GM19452 (cell line): ENCODE data around the gene MEGF11.

ENCODE experiments used
- ATAC-seq: cut with Tn5 transposase; IDR thresholded peaks from one replicate; pipeline ENCODE4 v1.9.1; 2021; ENCODE audit not compliant: unreplicated experiment

MEGF11 gene

GRCh38 chr15:66253418-66254088 is at the start of gene MEGF11:
MEGF11 (minus strand) TSS chr15:66253750; CDS start chr15:66128403, 125,347 bp downstream.
- ATAC-seq = no peak

DNA sequence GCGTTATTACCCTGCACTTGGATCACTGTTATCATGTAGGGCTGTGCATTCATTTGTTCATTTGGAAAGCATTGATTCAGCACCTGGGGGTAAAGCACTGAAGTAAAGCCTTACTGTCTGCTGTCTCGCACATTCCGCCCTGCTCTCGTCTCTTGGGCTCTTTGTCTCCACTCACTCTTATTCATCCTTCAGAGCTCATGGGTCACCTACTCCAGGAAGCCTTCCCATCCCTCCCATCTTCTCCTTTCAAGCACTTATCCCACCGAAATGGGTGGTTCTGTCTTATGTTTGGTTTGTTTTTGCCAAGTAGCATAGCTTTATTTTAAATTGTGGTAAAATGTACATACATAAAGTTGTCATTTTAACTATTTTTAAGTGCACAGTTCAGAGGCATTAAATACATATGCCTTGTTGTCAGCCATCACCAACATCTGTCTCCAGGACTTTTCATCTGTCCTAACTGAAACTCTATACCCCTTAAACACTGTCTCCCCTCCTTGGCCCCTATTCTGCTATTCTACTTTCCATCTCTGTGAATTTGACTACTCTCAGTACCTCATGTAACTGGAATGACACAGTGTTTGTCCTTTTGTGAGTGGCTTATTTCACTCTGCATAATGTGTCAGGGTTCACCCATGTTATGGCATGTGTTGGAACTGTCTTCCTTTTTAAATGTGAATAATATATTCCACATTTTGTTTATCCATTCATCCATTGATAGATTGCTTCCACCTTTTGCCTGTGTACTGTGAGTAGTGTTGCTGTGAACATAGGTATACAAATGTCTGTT is 49.1 kb upstream of the MEGF11 start:
- no peak for ATAC-seq

- ATAC-seq = no peak
Observed at GRCh38 chr15:66298803-66299251, 45.3 kb upstream of the MEGF11 start.

DNA sequence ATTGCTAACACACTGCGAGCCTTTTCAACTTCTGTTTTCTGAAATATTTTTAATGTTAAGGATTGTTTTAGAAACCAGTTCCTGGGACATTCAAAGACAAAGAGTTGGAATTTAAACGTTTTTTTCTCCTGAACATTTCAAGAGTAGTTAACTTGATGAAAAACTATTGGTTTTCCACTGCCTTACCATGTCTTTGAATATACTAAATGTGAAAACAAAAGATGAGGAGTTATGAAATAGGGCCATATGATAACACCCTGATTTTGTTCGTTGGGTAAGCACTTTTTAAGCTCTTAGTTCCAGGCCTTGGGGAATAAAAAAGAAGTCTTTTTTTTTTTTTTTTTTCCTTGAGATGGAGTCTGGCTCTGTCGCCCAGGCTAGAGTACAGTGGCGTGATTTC is 42.6 kb upstream of the MEGF11 start:
- ATAC-seq = no peak

GRCh38 chr15:66294932-66295235 is 41.3 kb upstream of the MEGF11 start:
- ATAC-seq = no peak

DNA sequence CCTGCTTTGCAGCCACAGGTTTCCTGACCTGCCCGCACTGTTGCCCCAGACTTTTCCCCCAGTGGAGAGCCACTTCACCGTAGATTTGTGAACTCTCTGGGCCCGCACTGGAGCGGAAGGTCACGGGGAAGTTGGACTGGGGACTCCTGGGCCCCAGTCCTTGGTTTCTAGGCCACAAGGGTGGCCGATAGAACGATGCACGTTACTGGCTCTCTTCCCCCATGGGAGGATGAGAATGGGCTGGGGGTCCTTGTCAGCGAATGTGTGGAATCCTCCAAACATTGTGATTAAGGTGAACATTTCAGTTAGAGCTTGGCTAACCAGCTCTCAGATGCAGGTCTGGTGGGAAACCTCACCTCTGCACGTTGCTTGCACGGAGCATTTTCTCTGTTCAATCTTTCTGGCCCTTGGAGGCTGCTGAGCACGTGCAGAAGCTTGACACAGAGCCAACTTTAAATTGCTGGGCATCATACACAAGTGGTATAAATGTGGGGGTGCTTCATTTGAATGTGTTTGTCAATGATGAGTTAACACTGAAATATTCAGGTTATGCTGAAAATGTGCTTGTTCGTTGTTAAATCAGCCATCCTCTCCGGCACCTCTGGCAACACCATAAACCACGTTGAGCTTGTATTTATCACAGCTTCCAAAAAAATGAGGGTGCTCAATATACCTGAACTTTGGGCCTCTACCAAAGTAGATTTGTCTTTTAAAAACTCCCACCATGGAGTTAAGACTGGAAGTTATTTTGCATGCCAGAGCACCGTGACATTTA is 40.8 kb upstream of the MEGF11 start:
- ATAC-seq = no peak

DNA sequence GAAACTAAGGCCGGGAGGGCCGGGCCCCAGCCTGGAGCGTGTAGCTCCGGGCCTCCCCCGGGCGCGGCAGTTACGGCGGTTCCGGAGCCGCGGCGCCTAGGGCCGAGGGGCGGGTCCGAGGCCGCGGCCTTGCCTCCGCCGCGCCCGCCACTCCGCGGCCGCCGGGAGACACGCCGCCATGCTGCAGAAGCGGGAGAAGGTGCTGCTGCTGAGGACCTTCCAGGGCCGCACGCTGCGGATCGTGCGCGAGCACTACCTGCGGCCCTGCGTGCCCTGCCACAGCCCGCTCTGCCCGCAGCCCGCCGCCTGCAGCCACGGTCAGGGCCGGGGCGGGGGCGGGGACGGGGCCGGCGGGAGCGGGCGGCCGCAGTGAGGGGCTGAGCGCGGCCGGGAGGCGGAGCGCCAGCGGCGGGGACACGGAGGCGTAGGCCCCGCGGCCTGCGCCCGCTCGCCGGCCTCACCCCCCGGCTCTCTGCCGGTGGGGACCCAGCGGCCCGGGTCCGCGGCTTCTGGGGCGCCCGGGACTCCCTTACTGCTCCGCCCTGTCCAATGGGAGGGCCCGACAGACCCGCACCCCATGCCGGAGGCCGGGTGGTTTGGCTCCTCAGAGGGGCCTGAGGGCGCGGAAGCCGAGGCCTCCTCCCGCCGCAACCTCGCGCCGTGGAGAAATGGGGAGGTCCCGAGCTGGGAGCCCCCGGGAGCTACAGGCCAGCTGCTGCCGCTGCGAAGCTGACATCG is 40.0 kb upstream of the MEGF11 start, which contains the start of gene DIS3L:
Gene DIS3L, plus strand, starts transcription at position 150 of the 738 bp plus-strand sequence. Its CDS starts 29 bp downstream, at position 179.
- ATAC-seq = peak; percentile 61

DNA sequence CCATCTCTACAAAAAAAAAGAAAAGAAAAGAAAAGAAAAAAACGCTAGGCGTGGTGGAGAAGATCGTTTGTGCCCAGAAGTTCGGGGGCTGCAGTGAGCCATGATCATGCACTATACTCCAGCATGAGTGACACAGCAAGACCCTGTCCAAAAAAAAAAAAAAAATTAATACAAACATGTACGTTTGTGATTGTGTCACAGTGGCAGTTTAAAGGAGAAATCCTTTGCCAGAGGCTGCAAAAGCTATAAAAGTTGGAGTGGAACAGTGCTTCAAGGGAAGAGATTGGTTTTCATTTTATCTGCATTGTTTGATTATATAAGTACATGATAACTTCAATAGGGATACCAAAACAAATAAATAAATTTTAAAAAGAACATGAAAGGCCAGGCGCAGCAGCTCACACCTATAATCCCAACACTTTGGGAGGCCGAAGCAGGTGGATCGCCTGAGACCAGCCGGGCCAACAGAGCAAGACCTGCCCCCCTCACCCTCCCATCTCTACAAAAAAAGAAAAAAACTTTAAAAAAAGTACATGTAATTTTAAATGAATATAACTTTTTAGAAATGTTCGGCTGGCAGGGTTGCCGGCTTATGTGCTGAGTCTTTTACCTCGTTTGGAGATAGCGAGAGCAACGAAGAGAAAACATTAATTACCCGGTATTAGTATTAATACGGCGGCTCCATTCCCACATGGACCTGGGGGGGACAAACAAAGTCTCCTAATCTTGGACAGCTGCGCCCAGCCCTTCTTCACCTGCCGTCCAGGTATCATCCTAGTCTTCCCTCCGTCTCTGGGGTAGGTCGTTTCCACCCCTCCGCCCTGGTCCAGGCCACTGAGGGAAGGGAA is 39.2 kb upstream of the MEGF11 start:
- ATAC-seq = no peak

DNA sequence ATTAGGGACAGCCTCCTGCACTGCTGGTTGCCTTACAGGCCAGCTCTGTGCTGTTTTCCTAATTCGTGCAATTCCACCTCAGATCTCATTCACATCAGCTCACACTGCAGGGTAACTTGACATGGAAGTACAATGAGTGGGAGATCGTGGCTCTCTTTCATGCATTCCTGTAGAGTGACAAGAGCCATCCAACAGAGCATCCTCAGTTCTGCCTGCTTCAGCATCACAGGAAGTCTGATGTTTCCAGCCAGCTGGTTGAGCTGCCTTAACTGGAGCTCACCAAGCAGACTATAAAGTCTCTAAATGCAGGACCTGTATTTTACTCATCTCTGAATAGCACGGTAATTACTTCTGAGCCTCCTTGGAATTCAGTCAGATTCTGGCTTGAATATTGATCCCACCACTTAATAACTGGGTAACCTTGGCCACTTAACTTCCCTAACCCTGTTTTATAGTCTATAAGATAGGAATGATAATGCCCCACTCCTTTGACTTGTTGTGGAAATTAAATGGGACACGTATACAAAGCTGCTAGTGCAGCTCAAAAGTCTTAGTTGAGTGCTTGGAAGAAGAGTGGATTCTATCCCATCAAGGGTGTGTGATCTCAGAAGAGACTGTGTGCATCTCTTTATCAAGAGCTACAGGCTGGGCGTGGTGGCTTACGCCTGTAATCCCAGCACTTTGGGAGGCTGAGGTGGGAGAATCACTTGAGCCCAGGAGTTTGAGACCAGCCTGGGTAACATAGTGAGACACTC is 38.4 kb upstream of the MEGF11 start:
- ATAC-seq = no peak

DNA sequence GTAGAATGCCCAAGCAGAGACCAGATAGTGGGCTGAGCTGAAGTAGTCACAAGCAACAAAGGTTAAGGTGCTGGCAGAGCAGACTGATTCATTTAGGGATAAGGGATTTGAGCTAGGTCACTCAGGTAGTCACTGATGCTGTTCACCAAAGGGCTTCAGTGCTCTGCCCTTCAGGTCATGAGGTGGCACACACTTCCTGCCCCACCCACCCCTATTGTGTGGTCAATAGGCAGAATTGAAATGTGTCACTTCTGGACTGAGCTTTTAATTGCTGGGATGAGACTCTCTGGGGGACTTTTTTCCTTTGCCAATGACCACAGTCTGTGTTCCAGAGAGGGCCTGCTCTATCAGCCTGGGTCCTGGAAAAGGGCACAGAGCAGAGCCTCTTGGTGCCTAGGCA is 37.0 kb upstream of the MEGF11 start:
- ATAC-seq = no peak

DNA sequence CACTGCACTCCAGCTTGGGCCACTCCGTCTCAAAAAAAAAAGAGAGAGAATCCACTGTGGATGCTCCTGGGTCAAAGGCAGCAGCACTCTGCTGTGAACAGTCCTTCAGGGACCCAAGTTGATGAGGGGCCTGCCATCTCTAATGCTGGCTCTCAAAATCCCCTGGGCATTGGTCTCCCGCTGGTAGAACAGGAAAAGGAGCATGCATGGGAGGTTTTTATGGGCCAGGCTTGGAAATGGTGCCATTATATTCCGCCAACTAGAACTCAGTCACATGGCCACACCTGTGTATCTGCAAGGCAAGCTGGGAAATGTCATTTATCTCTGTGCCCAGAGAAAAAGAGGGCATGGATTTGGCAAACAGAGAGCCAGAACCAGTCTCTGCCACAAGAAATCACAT is 36.5 kb upstream of the MEGF11 start:
- ATAC-seq = no peak

- ATAC-seq = no peak
Observed at GRCh38 chr15:66288551-66289185, 35.1 kb upstream of the MEGF11 start.

GRCh38 chr15:66288093-66288492 is 34.5 kb upstream of the MEGF11 start:
- no peak for ATAC-seq

- no peak for ATAC-seq
Observed at GRCh38 chr15:66287461-66288057, 34.0 kb upstream of the MEGF11 start.

DNA sequence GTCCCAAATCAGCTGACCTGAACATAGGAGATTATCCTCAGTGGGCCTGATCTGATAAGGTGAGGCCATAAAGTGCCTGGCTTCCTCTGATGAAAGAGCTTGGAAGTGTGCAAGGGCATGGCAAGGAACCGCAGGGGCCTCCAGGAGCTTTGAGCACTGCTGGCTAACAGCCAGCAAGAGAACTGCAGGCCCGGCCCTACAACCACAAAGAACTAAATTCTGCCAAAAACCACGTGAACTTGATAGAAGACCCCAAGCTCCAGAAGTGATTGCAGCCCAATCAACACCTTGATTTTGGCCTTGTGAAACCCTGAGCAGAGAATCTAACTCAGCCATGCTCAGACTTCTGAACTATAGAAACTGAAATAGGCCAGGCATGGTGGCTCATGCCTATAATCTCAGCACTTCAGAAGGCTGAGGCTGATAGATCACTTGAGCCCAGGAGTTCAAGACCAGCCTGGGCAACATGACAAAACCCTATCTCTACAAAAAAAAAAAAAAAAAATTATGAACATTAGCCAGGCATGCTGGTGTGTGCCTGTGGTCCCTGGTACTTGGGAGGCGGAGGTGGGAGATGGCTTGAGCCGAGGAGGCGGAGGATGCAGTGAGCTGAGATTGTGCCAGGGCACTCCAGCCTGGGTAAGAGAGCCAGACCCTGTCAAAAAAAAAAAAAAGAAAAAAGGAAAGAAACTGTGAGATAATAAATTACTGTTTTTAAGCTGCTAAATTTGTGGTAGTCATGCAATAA is 32.2 kb upstream of the MEGF11 start:
- ATAC-seq = no peak

DNA sequence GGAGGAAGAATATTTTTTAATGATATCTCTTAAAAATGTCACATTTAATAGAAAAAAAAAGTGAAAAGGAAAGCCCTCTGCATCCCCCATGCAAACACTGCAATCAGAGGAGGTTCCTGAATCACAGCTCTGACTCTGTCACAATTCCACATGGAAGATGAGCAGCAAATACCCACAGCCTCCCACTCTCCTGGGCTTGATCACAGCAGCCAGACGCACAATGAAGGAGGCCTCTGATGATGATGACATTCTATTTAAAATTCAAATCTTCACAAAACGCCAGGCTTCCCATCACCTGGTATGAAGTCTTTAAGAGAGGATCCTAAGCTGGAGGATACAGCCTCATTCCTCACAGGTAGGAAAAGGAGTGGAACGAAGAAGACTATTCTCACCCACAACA is 30.7 kb upstream of the MEGF11 start:
- ATAC-seq = no peak

DNA sequence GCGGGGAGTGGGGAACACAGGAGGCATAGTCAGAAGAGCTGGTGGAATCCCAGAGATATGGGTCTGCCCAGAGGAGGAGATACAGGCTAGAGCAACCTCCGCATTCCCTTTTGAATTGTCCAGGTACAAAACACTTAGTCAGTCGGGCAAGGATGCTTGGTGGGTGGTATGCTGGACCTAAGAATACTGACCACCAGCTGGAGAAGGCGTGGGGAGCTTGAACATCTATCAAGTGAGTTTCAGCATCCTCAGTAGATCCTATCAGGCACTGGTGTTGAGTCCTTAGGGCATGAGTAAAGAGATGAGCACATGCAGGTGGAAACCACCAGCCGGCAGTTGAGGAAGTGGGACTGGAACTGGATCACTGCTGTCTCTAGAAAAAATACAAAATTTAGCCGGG is 25.1 kb upstream of the MEGF11 start:
- ATAC-seq = no peak

DNA sequence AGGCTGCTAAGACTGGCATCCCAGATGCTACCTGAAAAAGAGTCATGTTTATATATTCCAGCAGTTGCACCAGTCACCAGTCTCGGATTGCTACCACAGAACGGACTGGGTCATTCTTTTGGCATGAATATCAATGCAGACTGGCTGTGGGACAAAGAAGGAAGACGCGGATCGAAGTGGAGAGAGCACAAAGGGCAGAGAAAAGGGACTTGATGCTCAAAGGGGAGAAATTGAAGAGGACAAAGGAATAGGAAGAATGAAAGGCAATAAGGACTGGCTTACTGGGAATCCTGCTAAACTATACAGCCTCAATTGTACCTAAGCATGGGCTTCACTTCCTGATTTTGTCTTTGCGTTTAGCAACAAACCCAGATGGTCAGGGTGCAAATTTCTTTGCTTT is 24.5 kb upstream of the MEGF11 start:
- ATAC-seq = no peak
